Measurements from ENCODE around the gene ABCA3. TPM values are rescaled to one million over a fixed set of nuclear protein-coding genes. Genes with fewer than 3 reads are reported as not detected.

The ABCA3 gene
- total and polyA plus RNA-seq, 9 donors = 7.5 to 17.6 (median 14.8) TPM

GRCh38 chr16:2289282-2289681, 51.2 kb downstream of the ABCA3 start:
- WGBS (ENCODE audit: insufficient coverage) = 87% methylated on average over 17 of the region's 23 CpGs
- Histone ChIP-seq H3K27me3 (ENCODE audit: control insufficient read depth, insufficient read depth, low read length) (no peaks in the 10 kb centered on the region), H3K27ac (ENCODE audit: low read length) (no peak overlapping the region), H3K4me1 (ENCODE audit: control insufficient read depth, insufficient read depth, low read length) (no peaks in the 10 kb centered on the region), H3K36me3 (ENCODE audit: control insufficient read depth, insufficient read depth, low read length) (peaks cover 37% of the 10 kb centered on the region), H3K4me3 (ENCODE audit: low read length) (no peak overlapping the region), H3K9me3 (replicated peaks; ENCODE audit: control insufficient read depth, low read depth, low read length) (no peaks in the 10 kb centered on the region)
- no peak for DNase-seq

DNA sequence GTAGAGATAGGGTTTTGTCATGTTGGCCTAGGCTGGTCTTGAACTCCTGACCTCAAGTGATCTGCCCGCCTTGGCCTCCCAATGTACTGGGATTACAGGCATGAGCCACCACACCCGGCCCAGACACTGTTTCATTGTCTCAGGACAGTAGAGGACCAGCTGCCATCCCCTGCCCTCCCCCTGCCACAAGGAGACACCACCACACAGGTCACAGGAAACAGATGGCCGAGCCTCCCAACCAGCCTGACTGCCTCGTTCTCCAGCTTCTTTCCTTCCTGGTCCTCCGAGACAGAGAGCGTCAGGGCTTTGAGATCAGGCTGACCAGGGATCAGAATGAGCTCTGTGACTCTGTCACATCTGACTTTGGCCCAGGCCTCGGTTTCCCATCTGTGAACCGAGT, 51.8 kb downstream of the ABCA3 start:
- DNase-seq = no peak
- H3K4me3 ChIP-seq (ENCODE audit: low read length) = no peak overlapping the region
- WGBS (ENCODE audit: insufficient coverage) = 65% methylated on average over 8 of the region's 8 CpGs
- H3K27me3 ChIP-seq (ENCODE audit: control insufficient read depth, insufficient read depth, low read length) = no peaks in the 10 kb centered on the region
- no peak overlapping the region for H3K27ac ChIP-seq (ENCODE audit: low read length)
- no peaks in the 10 kb centered on the region for H3K9me3 ChIP-seq (replicated peaks; ENCODE audit: control insufficient read depth, low read depth, low read length)
- no peaks in the 10 kb centered on the region for H3K4me1 ChIP-seq (ENCODE audit: control insufficient read depth, insufficient read depth, low read length)
- peaks cover 42% of the 10 kb centered on the region for H3K36me3 ChIP-seq (ENCODE audit: control insufficient read depth, insufficient read depth, low read length)

- peaks cover 48% of the 10 kb centered on the region for H3K36me3 ChIP-seq (ENCODE audit: control insufficient read depth, insufficient read depth, low read length)
- WGBS (ENCODE audit: insufficient coverage) = 82% methylated on average over 35 of the region's 35 CpGs
Observed at GRCh38 chr16:2287916-2288547, 52.5 kb downstream of the ABCA3 start.

DNA sequence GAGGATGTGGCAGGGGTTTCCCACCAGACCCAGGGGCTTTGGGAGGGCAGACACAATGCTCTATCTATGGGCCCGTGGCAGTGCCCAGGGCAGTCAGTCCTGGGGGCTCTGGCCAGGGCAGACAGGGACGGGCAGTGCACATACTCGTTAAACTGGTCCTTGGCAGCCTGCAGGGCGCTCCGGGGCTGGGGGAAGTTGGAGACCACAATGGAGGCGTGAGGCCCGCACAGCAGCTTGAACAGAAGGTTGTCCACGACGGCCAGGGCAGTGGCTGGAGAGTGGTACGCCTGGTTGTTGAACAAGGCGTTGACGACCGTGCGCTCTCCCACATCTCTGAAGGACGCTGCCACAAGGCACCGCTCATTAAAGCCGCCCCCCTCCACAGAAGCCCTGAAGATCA, 54.0 kb downstream of the ABCA3 start:
- H3K27ac ChIP-seq (ENCODE audit: low read length) = no peak overlapping the region
- H3K27me3 ChIP-seq (ENCODE audit: control insufficient read depth, insufficient read depth, low read length) = no peaks in the 10 kb centered on the region
- H3K4me1 ChIP-seq (ENCODE audit: control insufficient read depth, insufficient read depth, low read length) = no peaks in the 10 kb centered on the region
- WGBS (ENCODE audit: insufficient coverage) = 91% methylated on average over 10 of the region's 17 CpGs
- H3K9me3 ChIP-seq (replicated peaks; ENCODE audit: control insufficient read depth, low read depth, low read length) = no peaks in the 10 kb centered on the region
- no peak for DNase-seq
- H3K36me3 ChIP-seq (ENCODE audit: control insufficient read depth, insufficient read depth, low read length) = peaks cover 50% of the 10 kb centered on the region
- H3K4me3 ChIP-seq (ENCODE audit: low read length) = no peak overlapping the region

More at GRCh38 chr16:2287916-2288547, 52.5 kb downstream of the ABCA3 start:
- Histone ChIP-seq H3K27ac (ENCODE audit: low read length) (no peak overlapping the region), H3K4me1 (ENCODE audit: control insufficient read depth, insufficient read depth, low read length) (no peaks in the 10 kb centered on the region), H3K9me3 (replicated peaks; ENCODE audit: control insufficient read depth, low read depth, low read length) (no peaks in the 10 kb centered on the region), H3K4me3 (ENCODE audit: low read length) (no peak overlapping the region), H3K27me3 (ENCODE audit: control insufficient read depth, insufficient read depth, low read length) (no peaks in the 10 kb centered on the region)
- no peak for DNase-seq

- 54% methylated on average over 7 of the region's 13 CpGs for WGBS (ENCODE audit: insufficient coverage)
- no peak for DNase-seq
- H3K36me3 ChIP-seq (ENCODE audit: control insufficient read depth, insufficient read depth, low read length) = peaks cover 49% of the 10 kb centered on the region
- H3K9me3 ChIP-seq (replicated peaks; ENCODE audit: control insufficient read depth, low read depth, low read length) = no peaks in the 10 kb centered on the region
- no peak overlapping the region for H3K4me3 ChIP-seq (ENCODE audit: low read length)
- no peaks in the 10 kb centered on the region for H3K27me3 ChIP-seq (ENCODE audit: control insufficient read depth, insufficient read depth, low read length)
- no peak overlapping the region for H3K27ac ChIP-seq (ENCODE audit: low read length)
- H3K4me1 ChIP-seq (ENCODE audit: control insufficient read depth, insufficient read depth, low read length) = no peaks in the 10 kb centered on the region
Observed at GRCh38 chr16:2285731-2286191, 54.8 kb downstream of the ABCA3 start.

GRCh38 chr16:2284797-2285576, 55.5 kb downstream of the ABCA3 start:
- peaks cover 47% of the 10 kb centered on the region for H3K36me3 ChIP-seq (ENCODE audit: control insufficient read depth, insufficient read depth, low read length)

GRCh38 chr16:2284001-2284770, 56.3 kb downstream of the ABCA3 start:
- WGBS (ENCODE audit: insufficient coverage) = 81% methylated on average over 30 of the region's 37 CpGs
- no peaks in the 10 kb centered on the region for H3K9me3 ChIP-seq (replicated peaks; ENCODE audit: control insufficient read depth, low read depth, low read length)
- peaks cover 42% of the 10 kb centered on the region for H3K36me3 ChIP-seq (ENCODE audit: control insufficient read depth, insufficient read depth, low read length)
- no peaks in the 10 kb centered on the region for H3K4me1 ChIP-seq (ENCODE audit: control insufficient read depth, insufficient read depth, low read length)
- no peak overlapping the region for H3K27ac ChIP-seq (ENCODE audit: low read length)
- H3K4me3 ChIP-seq (ENCODE audit: low read length) = no peak overlapping the region
- H3K27me3 ChIP-seq (ENCODE audit: control insufficient read depth, insufficient read depth, low read length) = no peaks in the 10 kb centered on the region
- no peak for DNase-seq

More at GRCh38 chr16:2284797-2285576, 55.5 kb downstream of the ABCA3 start:
- 90% methylated on average over 34 of the region's 35 CpGs for WGBS (ENCODE audit: insufficient coverage)
- no peaks in the 10 kb centered on the region for H3K4me1 ChIP-seq (ENCODE audit: control insufficient read depth, insufficient read depth, low read length)
- H3K4me3 ChIP-seq (ENCODE audit: low read length) = no peak overlapping the region
- no peaks in the 10 kb centered on the region for H3K27me3 ChIP-seq (ENCODE audit: control insufficient read depth, insufficient read depth, low read length)
- H3K27ac ChIP-seq (ENCODE audit: low read length) = no peak overlapping the region
- no peak for DNase-seq
- H3K9me3 ChIP-seq (replicated peaks; ENCODE audit: control insufficient read depth, low read depth, low read length) = no peaks in the 10 kb centered on the region

DNA sequence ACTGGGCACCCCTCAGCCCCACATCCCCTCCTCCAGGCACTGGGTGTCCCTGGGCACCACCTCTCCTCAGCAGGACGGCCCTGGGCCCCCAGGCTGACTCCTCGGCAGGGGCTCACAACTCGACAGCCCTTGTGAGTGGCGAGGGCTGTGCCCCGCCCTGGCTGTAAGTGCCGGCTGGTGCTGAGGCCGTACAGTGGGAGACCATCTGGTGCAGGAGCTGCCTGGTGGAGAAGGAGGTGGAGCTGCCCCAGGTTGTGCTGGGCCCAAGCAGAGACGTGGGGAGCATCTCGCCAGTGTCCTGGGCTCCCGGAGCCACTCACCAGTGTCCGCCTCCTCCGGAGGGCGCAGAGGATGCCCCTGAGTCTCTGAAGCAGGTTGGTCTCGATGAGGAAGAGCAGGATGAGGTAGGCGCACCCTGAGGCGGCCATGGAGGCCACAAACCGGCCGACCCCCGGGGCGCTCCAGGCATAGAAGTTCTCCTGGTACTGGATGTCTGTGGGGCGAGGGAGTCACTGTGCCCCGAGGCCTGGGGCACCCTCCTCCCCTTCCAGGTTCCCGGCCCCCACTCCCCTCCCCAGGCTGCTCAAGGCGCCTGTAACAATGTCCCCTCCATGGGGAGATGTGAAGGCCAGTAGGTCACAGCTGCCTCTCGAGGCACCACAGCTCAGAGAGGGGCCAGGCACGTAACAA, 57.5 kb downstream of the ABCA3 start:
- Histone ChIP-seq H3K36me3 (ENCODE audit: control insufficient read depth, insufficient read depth, low read length) (peaks cover 40% of the 10 kb centered on the region), H3K27ac (ENCODE audit: low read length) (no peak overlapping the region), H3K9me3 (replicated peaks; ENCODE audit: control insufficient read depth, low read depth, low read length) (no peaks in the 10 kb centered on the region), H3K4me1 (ENCODE audit: control insufficient read depth, insufficient read depth, low read length) (no peaks in the 10 kb centered on the region), H3K4me3 (ENCODE audit: low read length) (no peak overlapping the region), H3K27me3 (ENCODE audit: control insufficient read depth, insufficient read depth, low read length) (no peaks in the 10 kb centered on the region)
- no peak for DNase-seq
- 69% methylated on average over 15 of the region's 26 CpGs for WGBS (ENCODE audit: insufficient coverage)

DNA sequence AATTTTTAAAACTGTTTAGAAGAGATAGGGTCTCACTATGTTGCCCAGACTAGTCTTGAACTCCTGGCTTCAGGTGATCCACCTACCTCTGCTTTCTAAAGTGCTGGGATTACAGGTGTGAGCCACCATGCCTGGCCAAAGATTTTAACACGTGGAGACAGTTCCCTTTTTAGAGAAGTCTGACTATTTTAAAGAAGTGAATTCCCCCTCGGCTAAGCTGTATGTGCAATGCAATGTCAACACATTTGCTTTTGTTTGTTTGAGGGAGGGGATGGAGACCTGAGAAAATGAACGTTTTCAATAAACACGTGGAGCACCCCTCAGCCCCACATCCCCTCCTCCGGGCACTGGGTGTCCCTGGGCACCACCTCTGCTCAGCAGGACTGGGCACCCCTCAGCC, 58.3 kb downstream of the ABCA3 start:
- WGBS (ENCODE audit: insufficient coverage) = 43% methylated on average over 1 of the region's 5 CpGs
- Histone ChIP-seq H3K36me3 (ENCODE audit: control insufficient read depth, insufficient read depth, low read length) (peaks cover 41% of the 10 kb centered on the region), H3K4me1 (ENCODE audit: control insufficient read depth, insufficient read depth, low read length) (no peaks in the 10 kb centered on the region), H3K27me3 (ENCODE audit: control insufficient read depth, insufficient read depth, low read length) (no peaks in the 10 kb centered on the region), H3K27ac (ENCODE audit: low read length) (no peak overlapping the region), H3K4me3 (ENCODE audit: low read length) (no peak overlapping the region), H3K9me3 (replicated peaks; ENCODE audit: control insufficient read depth, low read depth, low read length) (no peaks in the 10 kb centered on the region)
- DNase-seq = no peak

Data from muscle of leg (tissue), 11 donors.